Measurements from ENCODE around the gene LLGL2. TPM values are rescaled to one million over a fixed set of nuclear protein-coding genes. Genes with fewer than 3 reads are reported as not detected.
A peak's percentile ranks its signal among the peaks of the same experiment; 100 is the strongest.

The LLGL2 gene
- total RNA-seq, 4 donors from 2014 or later: 40.0 to 101 (median 67.3) TPM

DNA sequence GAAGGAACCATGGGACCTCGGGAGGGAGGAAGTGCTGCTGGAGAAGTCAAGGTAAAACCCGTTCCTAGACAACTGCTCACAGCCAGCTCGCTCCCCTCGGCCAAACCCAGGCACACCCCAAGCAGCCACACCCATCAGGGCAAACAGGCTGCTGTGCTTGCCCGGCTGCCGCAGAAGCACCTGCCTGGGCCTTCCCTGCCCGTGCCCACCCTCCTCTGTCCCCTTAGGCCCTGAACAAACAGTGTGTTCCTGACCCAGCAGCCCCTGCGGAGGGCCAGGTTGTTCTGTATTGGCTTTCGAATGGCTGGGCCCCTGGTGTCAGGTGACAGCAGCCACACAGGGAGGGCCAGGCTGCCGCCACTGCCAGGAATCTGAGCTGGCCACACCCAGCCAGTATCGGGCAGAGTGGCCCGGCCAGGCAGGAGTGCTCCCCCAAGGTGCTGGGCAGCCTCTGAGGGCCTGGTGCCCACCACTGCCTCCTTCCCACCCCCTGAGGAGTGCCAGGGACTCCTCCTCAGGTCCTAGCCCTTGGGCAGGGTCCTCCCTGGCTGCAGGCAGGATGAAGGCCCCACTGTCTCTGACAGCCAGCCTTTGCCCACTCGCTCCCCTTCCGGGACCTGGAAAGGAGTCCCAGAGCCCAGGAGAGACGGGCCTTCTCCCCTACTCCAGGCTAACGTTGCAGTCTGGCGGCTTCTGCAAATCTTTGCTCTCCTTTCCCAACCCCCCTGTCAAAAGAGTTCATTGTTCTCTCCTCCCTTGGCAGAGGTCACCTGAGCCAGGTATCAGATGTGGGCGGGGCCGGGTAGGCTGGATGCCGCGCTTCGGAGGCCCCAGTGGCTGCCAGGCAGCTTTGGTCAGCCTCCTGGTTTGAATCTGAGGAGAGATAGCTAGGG, 24.0 kb downstream of the LLGL2 start:
- WGBS, 2 donors: 24 to 39% methylated on average over 4 to 10 of the region's 22 CpGs

DNA sequence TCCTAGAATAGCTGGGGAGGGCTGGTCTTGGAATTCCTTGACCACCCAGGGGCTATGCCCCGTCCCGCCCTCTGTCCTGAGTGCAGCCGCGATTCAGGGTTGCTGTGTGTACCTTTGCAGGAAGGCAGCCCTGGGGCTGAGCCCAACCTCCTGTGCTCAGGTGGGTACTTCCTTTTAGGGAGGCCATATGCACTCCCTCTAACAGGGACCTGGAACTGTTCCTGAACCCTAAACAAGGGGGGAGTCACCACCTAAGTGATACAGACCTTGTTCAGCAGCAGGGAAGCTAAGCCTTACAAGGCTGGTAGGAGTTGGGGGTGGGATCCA, 24.6 kb downstream of the LLGL2 start:
- Histone ChIP-seq H3K4me3 (peak overlapping the region in 1 of 4 donors; percentile 4), H3K36me3 (peaks cover 0 to 18% (median 0%) of the 10 kb centered on the region in 3 donors), H3K27me3 (no peaks in the 10 kb centered on the region), H3K27ac (peak overlapping the region; percentile 92 to 96 (median 95)), H3K9me3 (no peaks in the 10 kb centered on the region), H3K4me1 (peaks cover 8 to 54% (median 13%) of the 10 kb centered on the region in 3 donors)
- WGBS, 2 donors: 33% methylated on average over 3 of the region's 4 CpGs; no CpG with 5 or more reads in 1 of the 2 donors
- intact Hi-C loops (cut with DNase I): no loop called here
- TF ChIP-seq, protein P1, sequence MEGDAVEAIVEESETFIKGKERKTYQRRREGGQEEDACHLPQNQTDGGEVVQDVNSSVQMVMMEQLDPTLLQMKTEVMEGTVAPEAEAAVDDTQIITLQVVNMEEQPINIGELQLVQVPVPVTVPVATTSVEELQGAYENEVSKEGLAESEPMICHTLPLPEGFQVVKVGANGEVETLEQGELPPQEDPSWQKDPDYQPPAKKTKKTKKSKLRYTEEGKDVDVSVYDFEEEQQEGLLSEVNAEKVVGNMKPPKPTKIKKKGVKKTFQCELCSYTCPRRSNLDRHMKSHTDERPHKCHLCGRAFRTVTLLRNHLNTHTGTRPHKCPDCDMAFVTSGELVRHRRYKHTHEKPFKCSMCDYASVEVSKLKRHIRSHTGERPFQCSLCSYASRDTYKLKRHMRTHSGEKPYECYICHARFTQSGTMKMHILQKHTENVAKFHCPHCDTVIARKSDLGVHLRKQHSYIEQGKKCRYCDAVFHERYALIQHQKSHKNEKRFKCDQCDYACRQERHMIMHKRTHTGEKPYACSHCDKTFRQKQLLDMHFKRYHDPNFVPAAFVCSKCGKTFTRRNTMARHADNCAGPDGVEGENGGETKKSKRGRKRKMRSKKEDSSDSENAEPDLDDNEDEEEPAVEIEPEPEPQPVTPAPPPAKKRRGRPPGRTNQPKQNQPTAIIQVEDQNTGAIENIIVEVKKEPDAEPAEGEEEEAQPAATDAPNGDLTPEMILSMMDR (IDR thresholded peaks at IDR 0.05): no peak
- TF ChIP-seq POLR2A (IDR thresholded peaks at IDR 0.05): no peak
- no peak for DNase-seq

More for the DNA sequence above, 24.0 kb downstream of the LLGL2 start:
- peaks cover 0 to 19% (median 0%) of the 10 kb centered on the region in 3 donors for H3K36me3 ChIP-seq
- peak overlapping the region in 3 of 4 donors; percentile 4 to 44 (median 9) for H3K4me3 ChIP-seq
- peak overlapping the region; percentile 92 to 96 (median 95) for H3K27ac ChIP-seq
- intact Hi-C loops (cut with DNase I): loop anchor here (10.0 kb wide), 1 partner anchor 75 kb away; no protein-coding TSS in a partner anchor
- no peaks in the 10 kb centered on the region for H3K27me3 ChIP-seq
- peak in 1 of 4 donors; percentile 53 for TF ChIP-seq POLR2A (IDR thresholded peaks at IDR 0.05)
- TF ChIP-seq, protein P1 (IDR thresholded peaks at IDR 0.05): peak in 1 of 6 experiments; percentile 7
- peaks cover 8 to 54% (median 13%) of the 10 kb centered on the region in 3 donors for H3K4me1 ChIP-seq
- no peak for DNase-seq
- H3K9me3 ChIP-seq: no peaks in the 10 kb centered on the region

DNA sequence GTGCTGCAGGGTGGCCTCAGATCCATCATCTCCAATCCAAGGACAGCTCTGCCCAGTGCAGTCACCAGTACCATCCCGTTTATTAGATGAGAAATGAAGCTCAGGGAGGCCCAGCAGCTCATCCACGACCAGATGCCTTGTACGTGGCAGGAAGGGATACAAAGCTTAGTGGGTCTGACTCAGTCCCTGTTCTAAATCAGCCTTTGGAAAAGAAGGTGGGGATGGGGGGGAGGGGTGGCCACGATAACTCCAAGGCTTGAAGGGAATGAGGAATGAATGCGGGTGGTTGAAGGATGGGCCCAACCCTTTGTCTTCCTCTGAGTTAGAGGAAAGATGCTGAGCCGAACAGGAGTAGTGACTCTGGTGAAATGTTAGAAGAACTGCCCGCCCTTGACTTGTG, 25.8 kb downstream of the LLGL2 start:
- peaks cover 8 to 50% (median 13%) of the 10 kb centered on the region in 3 donors for H3K4me1 ChIP-seq
- peaks cover 0 to 27% (median 0%) of the 10 kb centered on the region in 3 donors for H3K36me3 ChIP-seq
- H3K27me3 ChIP-seq: no peaks in the 10 kb centered on the region
- 75 to 81% methylated on average over 4 to 7 of the region's 7 CpGs for WGBS, 2 donors
- peak overlapping the region in 1 of 4 donors; percentile 96 for H3K27ac ChIP-seq
- H3K4me3 ChIP-seq: no peak overlapping the region
- no peak for DNase-seq
- intact Hi-C loops (cut with DNase I): no loop called here
- no peak for TF ChIP-seq POLR2A (IDR thresholded peaks at IDR 0.05)
- TF ChIP-seq, protein P1 (IDR thresholded peaks at IDR 0.05): no peak
- H3K9me3 ChIP-seq: no peaks in the 10 kb centered on the region

DNA sequence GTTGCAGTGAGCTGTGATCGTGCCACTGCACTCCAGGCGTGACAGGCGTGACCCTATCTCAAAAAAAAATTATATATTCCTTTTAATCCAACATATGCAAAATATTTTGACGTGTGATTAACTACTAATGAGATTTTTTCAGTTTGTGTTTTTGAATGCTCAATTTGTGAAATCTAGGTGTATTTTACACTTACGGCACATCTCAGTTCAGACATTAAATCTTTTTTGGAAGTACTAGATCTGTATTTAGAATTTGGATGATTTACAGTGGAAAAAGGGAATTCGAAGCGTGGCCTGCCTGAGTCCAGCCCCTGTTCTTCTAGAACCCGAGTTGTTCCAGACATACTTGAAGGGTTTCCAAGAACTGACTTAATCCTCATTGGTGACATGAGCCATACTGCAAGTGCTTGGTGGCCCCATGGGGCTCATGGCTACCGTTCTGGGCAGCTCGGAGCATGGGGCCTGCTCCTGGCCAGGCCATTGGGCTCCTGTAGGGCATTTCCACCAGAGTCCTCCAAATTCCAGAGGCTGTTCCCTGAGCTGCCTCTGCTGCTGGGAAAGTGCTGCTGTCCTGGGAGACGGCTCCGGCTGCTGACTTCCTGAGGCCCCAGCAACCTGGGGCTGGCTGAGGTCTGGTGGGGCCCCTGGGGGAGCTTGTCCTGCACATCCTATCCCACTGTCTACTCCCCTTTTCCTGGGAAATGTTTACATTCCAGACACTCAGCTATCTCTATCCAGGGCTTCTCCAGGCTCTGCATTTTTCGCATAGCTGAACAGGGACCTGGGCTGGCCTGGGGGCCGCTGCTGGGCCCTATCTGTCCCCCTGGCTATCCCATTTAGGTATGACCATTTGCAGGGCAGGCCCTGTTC, 27.2 kb downstream of the LLGL2 start:
- no peaks in the 10 kb centered on the region for H3K27me3 ChIP-seq
- no peak overlapping the region for H3K27ac ChIP-seq
- TF ChIP-seq, protein P1 (IDR thresholded peaks at IDR 0.05): no peak
- no peak for TF ChIP-seq POLR2A (IDR thresholded peaks at IDR 0.05)
- H3K36me3 ChIP-seq: peaks cover 0 to 27% (median 0%) of the 10 kb centered on the region in 3 donors
- H3K4me3 ChIP-seq: no peak overlapping the region
- 88 to 89% methylated on average over 9 of the region's 14 CpGs for WGBS, 2 donors
- H3K9me3 ChIP-seq: no peaks in the 10 kb centered on the region
- intact Hi-C loops (cut with DNase I): no loop called here
- no peak for DNase-seq
- H3K4me1 ChIP-seq: peaks cover 8 to 44% (median 13%) of the 10 kb centered on the region in 3 donors

All from esophagus squamous epithelium (tissue), 5 donors.